Endothelial cell of umbilical vein (primary cell): ENCODE data around the gene PXN. TPM values are rescaled to one million over a fixed set of nuclear protein-coding genes. Genes with fewer than 3 reads are reported as not detected.

Source experiments
- BruUV-seq: library from RNA; stranded (reverse); fragments of 400-500 nt; replicated peaks from 2 replicates; lab custom pipeline; 2021; lab: Mats Ljungman, UMichigan
- CTCF ChIA-PET: fragments of 300-600, 350-600 bp; sonication (Branson Sonifier 250); formaldehyde crosslinking; loops from one replicate; lab custom pipeline; 2021; ENCODE audit warnings: antibody characterized with exemption, inconsistent platforms; lab: Charles Lee
- POLR2A ChIA-PET: fragments of 300-600, 350-600 bp; sonication (Branson Sonifier 250); formaldehyde crosslinking; loops from one replicate; lab custom pipeline; 2021; ENCODE audit warnings: antibody characterized with exemption, inconsistent platforms; lab: Charles Lee
- DNase-seq: peaks from one replicate; pipeline ENCODE4 v3.0.0-alpha.2; 2011; ENCODE audit warnings: low read depth, low spot score
- FAIRE-seq: peaks from 2 replicates; lab custom pipeline; 2011; peaks lifted over from hg19 to GRCh38; lab: Jason Lieb, UNC
- H2AFZ ChIP-seq: 2 replicates; pipeline ENCODE4 v1.6.0; 2012; ENCODE audit warnings: low read depth, low read length, control low read depth, inconsistent platforms
- H3K27ac ChIP-seq: 2 replicates; pipeline ENCODE4 v1.5.1; 2011; ENCODE audit warnings: low read depth, mild to moderate bottlenecking, control low read depth, low read length, moderate library complexity; ENCODE audit not compliant: insufficient read depth
- H3K27me3 ChIP-seq, 2 experiments: 2 replicates each; pipeline versions ENCODE4 v1.6.0 to v1.6.1; 2011; ENCODE audit warnings: low read length in 2 of 2, mixed read lengths in 1 of 2; ENCODE audit not compliant: control insufficient read depth in 2 of 2, insufficient read depth in 2 of 2
- H3K36me3 ChIP-seq, 2 experiments: 2 replicates in 1 of 2; 3 replicates in 1 of 2; pipeline ENCODE4 v1.5.1; 2011; ENCODE audit warnings: low read length in 2 of 2, mild to moderate bottlenecking in 1 of 2, moderate library complexity in 1 of 2; ENCODE audit not compliant: control insufficient read depth in 2 of 2, insufficient read depth in 2 of 2; ENCODE audit errors: extremely low read depth in 1 of 2
- H3K4me1 ChIP-seq: 3 replicates; pipeline ENCODE4 v1.5.1; 2011; ENCODE audit warnings: mild to moderate bottlenecking, low read length; ENCODE audit not compliant: control insufficient read depth, insufficient read depth; ENCODE audit errors: extremely low read depth
- H3K4me2 ChIP-seq: 2 replicates; pipeline ENCODE4 v1.6.1; 2011; ENCODE audit warnings: low read length, control low read depth, mixed read lengths; ENCODE audit not compliant: insufficient read depth
- H3K4me3 ChIP-seq, 3 experiments: fragments of 200-600 bp in 1 of 3; sonication (generic), shearing (Covaris generic) in 1 of 3; replicated peaks in 1 of 3; 2 replicates each; pipeline ENCODE4 v1.5.1; 2011 to 2016; ENCODE audit warnings: control low read depth in 3 of 3, low read length in 3 of 3, mild to moderate bottlenecking in 2 of 3, inconsistent platforms in 1 of 3, low read depth in 1 of 3, moderate library complexity in 1 of 3; ENCODE audit not compliant: insufficient read depth in 1 of 3
- H3K79me2 ChIP-seq: 2 replicates; pipeline ENCODE4 v1.6.0; 2012; ENCODE audit warnings: low read length, inconsistent platforms; ENCODE audit not compliant: control insufficient read depth, insufficient read depth
- H3K9ac ChIP-seq: replicated peaks from 2 replicates; pipeline ENCODE3; 2011; ENCODE audit warnings: low read length, control low read depth; ENCODE audit not compliant: insufficient read depth; ENCODE audit errors: extremely low read depth
- H3K9me1 ChIP-seq: replicated peaks from 3 replicates; pipeline ENCODE4 v1.6.0; 2011; ENCODE audit warnings: mild to moderate bottlenecking, low read length; ENCODE audit not compliant: control insufficient read depth, insufficient read depth; ENCODE audit errors: extremely low read depth
- H3K9me3 ChIP-seq: replicated peaks from 2 replicates; pipeline ENCODE4 v1.5.1; 2012; ENCODE audit warnings: low read length, inconsistent platforms; ENCODE audit not compliant: control insufficient read depth, insufficient read depth
- H4K20me1 ChIP-seq: replicated peaks from 2 replicates; pipeline ENCODE3; 2011; ENCODE audit warnings: mild to moderate bottlenecking, low read length; ENCODE audit not compliant: control insufficient read depth, insufficient read depth; ENCODE audit errors: extremely low read depth
- CTCF ChIP-seq, 2 donors: IDR thresholded peaks; 1 replicate in 1 of 2; 2 replicates in 1 of 2; pipeline ENCODE4 v1.5.1; 2011; ENCODE audit warnings: low read length in 2 of 2, mild to moderate bottlenecking in 2 of 2, moderate library complexity in 2 of 2, control low read depth in 1 of 2, inconsistent platforms in 1 of 2, low read depth in 1 of 2; ENCODE audit not compliant: insufficient read depth in 1 of 2; ENCODE audit errors: extremely low read depth in 1 of 2
- EZH2 ChIP-seq: IDR thresholded peaks from 2 replicates; pipeline ENCODE4 v1.6.1; 2012; ENCODE audit warnings: borderline replicate concordance, low read depth, mild to moderate bottlenecking, moderate library complexity, low read length, inconsistent platforms; ENCODE audit not compliant: severe bottlenecking
- FOS ChIP-seq: IDR thresholded peaks from 2 replicates; pipeline ENCODE4 v1.6.1; 2011; ENCODE audit warnings: mild to moderate bottlenecking, low read length, moderate library complexity, borderline replicate concordance; ENCODE audit not compliant: insufficient read depth
- GATA2 ChIP-seq: IDR thresholded peaks from 2 replicates; pipeline ENCODE4 v1.7.0; 2011; ENCODE audit warnings: low read depth, mild to moderate bottlenecking, moderate library complexity, mixed read lengths, low read length; ENCODE audit not compliant: insufficient read length, insufficient read depth
- JUN ChIP-seq: IDR thresholded peaks from 2 replicates; pipeline ENCODE4 v1.6.1; 2011; ENCODE audit warnings: borderline replicate concordance, low read depth; ENCODE audit not compliant: insufficient read length, insufficient read depth
- MYC ChIP-seq: IDR thresholded peaks from one replicate; pipeline ENCODE4 v1.6.1; 2011; ENCODE audit warnings: mild to moderate bottlenecking, low read depth, low read length
- POLR2A ChIP-seq: IDR thresholded peaks from 2 replicates; pipeline ENCODE4 v1.6.1; 2012; ENCODE audit warnings: low read depth, mild to moderate bottlenecking, control low read depth, low read length
- POLR2AphosphoS5 ChIP-seq: IDR thresholded peaks from 2 replicates; pipeline ENCODE4 v1.6.1; 2012; ENCODE audit warnings: low read depth, mild to moderate bottlenecking, control low read depth, low read length, moderate library complexity; ENCODE audit not compliant: insufficient read depth
- dilution Hi-C: fragments of 300-500 bp; cut with MboI; formaldehyde crosslinking; loops from one replicate; pipeline ENCODE4 v1.15.0; 2019; ENCODE audit warnings: low sequenced_read_pairs; ENCODE audit not compliant: extremely low pct_ligation_motif_present
- intact Hi-C: fragments of 100-400 bp; cut with micrococcal nuclease; formaldehyde crosslinking; loops from one replicate; pipeline ENCODE4 v1.10.0; 2022
- polyA plus RNA-seq, 4 experiments: library from polyadenylated mRNA; depleted of rRNA in 3 of 4; stranded (reverse) in 3 of 4; unstranded in 1 of 4; fragments of >200 nt; gene quantifications; 2 replicates each; pipeline versions ENCODE4 v1.2.1 to v1.2.3, GENCODE V29; 2011 to 2012; ENCODE audit warnings: missing spikeins in 1 of 4
- total RNA-seq: library from RNA; stranded (reverse); gene quantifications from 2 replicates; pipeline ENCODE4 v1.2.3, GENCODE V29; 2021
- TF ChIP-seq, protein P1 (sequence below): IDR thresholded peaks from 2 replicates; pipeline ENCODE4 v1.6.1; 2011; ENCODE audit not compliant: insufficient read depth, insufficient read length

PXN gene
- total and polyA plus RNA-seq, 2 donors (not counting 3 experiments of a cell fraction or from before 2014, with no cell fraction given), result 132 to 258 TPM

- TF ChIP-seq EZH2 (no peak), GATA2 (no peak), CTCF (IDR thresholded peaks at IDR 0.05; ENCODE audit: extremely low read depth in 1 of 2, insufficient read depth in 1 of 2, low read depth in 1 of 2, low read length in 2 of 2) (no peak), MYC (no peak), JUN (no peak), POLR2AphosphoS5 (no peak), FOS (no peak), POLR2A (no peak)
- TF ChIP-seq, protein P1, sequence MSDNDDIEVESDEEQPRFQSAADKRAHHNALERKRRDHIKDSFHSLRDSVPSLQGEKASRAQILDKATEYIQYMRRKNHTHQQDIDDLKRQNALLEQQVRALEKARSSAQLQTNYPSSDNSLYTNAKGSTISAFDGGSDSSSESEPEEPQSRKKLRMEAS, result no peak
- Histone ChIP-seq H3K9ac (peak overlapping the region; percentile 5), H3K27ac (no peak overlapping the region), H3K4me1 (peaks cover 27% of the 10 kb centered on the region), H3K4me2 (peak overlapping the region; percentile 34), H3K4me3 (no peak overlapping the region), H3K27me3 (no peaks in the 10 kb centered on the region), H3K9me1 (no peaks in the 10 kb centered on the region), H3K79me2 (peaks cover 28% of the 10 kb centered on the region), H4K20me1 (no peaks in the 10 kb centered on the region), H3K9me3 (no peaks in the 10 kb centered on the region), H3K36me3 (no peaks in the 10 kb centered on the region), H2AFZ (peak overlapping the region; percentile 52)
- ChIA-PET CTCF (interaction anchor here (0.8 to 33.5 kb wide), 6 partner anchors 22 to 100 kb away, joined by 3 to 1402 read pairs (median 51); partner anchors contain the start of genes RNU4-2 and RPLP0), POLR2A (interaction anchor here (0.6 to 8.9 kb wide), 5 partner anchors 11 to 67 kb away, joined by 3 to 88 read pairs (median 19); partner anchors contain the start of genes RNU4-1, RNU4-2 and RPLP0)
- intact Hi-C loops, result no loop called here
- no TSS peak for BruUV-seq
- peak; percentile 64 for DNase-seq
- FAIRE-seq, result peak; percentile 78
- dilution Hi-C loops, result no loop called here
These were observed 2.2 kb upstream of the PXN start for GRCh38 chr12:120267736-120268135.
